Stimulated activated effector memory CD8-positive, alpha-beta T cell treated with anti-CD3 and anti-CD28 coated beads, Interleukin-12 subunit alpha, Interleukin-12 subunit beta, amount 100 ng/mL, for 72 hours (primary cell): Measurements from ENCODE around the gene AGT.
A peak's percentile ranks its signal among the peaks of the same experiment; 100 is the strongest.
"Not testable (repeated sequence)": the region's sequence is repeated elsewhere in the genome, so short reads cannot be mapped to it uniquely, and the experiment has no call there.

Experiments
- ATAC-seq: fragments of 150-1000 bp; cut with Tn5 transposase; 2 replicates; pipeline ENCODE4 v1.10.0; 2021
- DNase-seq, 2 donors: peaks; one replicate each; pipeline ENCODE4 v3.0.0; 2021 to 2022; ENCODE audit warnings: low spot score in 2 of 2
- H3K27ac Mint-ChIP-seq: one replicate; pipeline ENCODE4 v1.8.0; 2022; ENCODE audit warnings: mild to moderate bottlenecking, mixed read lengths
- H3K36me3 Mint-ChIP-seq: one replicate; pipeline ENCODE4 v1.8.0; 2022; ENCODE audit warnings: mild to moderate bottlenecking, mixed read lengths
- H3K4me1 Mint-ChIP-seq: one replicate; pipeline ENCODE4 v1.8.0; 2022; ENCODE audit warnings: mixed read lengths
- H3K4me3 Mint-ChIP-seq: one replicate; pipeline ENCODE4 v1.8.0; 2022; ENCODE audit warnings: mild to moderate bottlenecking, mixed read lengths
- H3K9me3 Mint-ChIP-seq: one replicate; pipeline ENCODE4 v1.8.0; 2022; ENCODE audit warnings: mixed read lengths

The AGT gene

DNA sequence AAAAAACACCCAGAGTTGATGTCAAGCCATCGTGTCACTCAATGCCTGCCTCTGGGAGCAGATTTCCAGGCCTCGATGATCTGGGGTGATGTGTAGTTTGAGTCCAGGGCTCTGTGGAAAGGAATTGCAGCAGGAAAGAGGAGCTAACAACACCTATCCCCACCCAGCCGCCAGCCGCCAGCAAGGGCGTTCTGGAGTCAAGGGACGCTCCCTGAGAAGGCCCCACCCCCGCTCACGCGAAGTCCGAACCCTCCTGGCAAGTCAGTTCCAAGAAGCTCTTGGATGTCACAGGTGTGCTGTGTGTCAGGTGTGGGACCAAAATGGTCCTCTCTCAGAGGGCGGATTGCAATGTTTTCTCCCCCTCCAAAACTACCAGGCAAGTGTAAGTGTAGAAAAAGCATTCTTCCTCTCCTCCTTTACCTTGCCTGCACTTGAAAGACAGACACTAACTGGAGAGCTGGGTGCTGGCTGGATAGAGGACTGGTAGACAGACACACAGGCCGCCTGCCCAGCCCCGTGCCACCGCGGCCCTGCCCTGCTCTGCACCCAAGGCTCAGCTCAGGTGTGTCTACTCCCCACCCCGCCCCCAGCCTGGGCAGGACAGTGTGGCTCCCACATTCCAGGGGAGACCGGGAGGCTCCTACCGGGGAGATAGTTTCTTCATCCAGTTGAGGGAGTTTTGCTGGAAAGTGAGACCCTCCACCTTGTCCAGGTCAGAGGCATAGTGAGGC lies 8.5 kb downstream of the AGT start:
- DNase-seq (no peak), ATAC-seq (no peak)
- no peaks in the 10 kb centered on the region for H3K9me3 Mint-ChIP-seq
- no peak overlapping the region for H3K4me3 Mint-ChIP-seq
- no peak overlapping the region for H3K27ac Mint-ChIP-seq
- H3K4me1 Mint-ChIP-seq: peaks cover 17% of the 10 kb centered on the region
- no peaks in the 10 kb centered on the region for H3K36me3 Mint-ChIP-seq

DNA sequence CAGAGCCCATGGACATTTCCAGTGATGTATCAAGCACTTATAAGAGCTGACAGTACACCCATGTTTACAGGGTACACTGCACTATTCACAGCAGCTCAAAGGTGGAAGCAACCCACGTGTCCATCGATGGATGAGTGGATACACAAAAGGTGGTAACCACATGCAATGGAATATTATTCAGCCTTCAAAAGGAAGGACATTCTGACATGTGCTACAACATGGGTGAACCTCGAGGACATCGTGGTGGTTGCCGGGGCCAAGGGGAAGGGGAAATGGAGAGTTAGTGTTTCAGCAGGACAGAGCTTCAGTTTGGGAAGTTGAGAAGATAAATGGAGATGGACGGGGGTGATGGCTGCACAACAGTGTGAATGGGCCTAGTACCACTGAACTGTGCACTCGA lies 9.1 kb downstream of the AGT start:
- Mint-ChIP-seq H3K4me1 (peaks cover 17% of the 10 kb centered on the region), H3K27ac (no peak overlapping the region), H3K9me3 (no peaks in the 10 kb centered on the region), H3K4me3 (no peak overlapping the region), H3K36me3 (no peaks in the 10 kb centered on the region)
- DNase-seq (no peak), ATAC-seq (no peak)

DNA sequence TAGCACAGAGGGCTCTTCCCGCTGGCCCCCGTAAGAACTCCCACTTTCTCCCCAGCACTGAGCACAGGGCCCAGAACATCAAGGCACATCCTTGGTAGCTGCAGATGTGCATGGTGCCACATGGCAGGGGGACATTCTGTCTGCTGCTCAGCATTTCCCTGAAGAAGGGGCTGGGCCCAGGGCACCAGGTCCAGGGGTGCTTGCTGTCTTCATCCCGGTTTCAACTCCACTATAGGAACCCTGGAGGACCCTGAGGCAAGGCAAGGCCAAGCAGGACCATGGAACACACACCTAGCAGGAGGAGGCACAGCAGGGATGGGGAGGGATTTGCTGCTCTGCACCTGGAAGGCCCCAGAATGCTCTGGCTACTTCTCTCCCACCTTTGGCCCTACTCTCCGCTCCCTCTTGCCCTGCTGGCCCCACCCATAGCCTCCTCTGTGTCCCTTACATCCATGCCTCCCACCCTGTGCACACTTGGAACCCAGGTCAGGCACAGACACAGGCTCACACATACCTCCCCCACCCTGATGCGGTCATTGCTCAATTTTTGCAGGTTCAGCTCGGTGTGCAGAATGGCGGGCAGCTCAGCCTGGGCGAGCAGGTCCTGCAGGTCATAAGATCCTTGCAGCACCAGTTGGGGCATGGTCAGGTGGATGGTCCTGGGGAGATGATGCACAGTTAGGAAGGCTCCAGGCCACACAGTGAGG lies 10.1 kb downstream of the AGT start:
- peaks cover 14% of the 10 kb centered on the region for H3K4me1 Mint-ChIP-seq
- no peaks in the 10 kb centered on the region for H3K36me3 Mint-ChIP-seq
- no peak for DNase-seq
- H3K4me3 Mint-ChIP-seq: no peak overlapping the region
- H3K27ac Mint-ChIP-seq: no peak overlapping the region
- H3K9me3 Mint-ChIP-seq: no peaks in the 10 kb centered on the region
- no peak for ATAC-seq

DNA sequence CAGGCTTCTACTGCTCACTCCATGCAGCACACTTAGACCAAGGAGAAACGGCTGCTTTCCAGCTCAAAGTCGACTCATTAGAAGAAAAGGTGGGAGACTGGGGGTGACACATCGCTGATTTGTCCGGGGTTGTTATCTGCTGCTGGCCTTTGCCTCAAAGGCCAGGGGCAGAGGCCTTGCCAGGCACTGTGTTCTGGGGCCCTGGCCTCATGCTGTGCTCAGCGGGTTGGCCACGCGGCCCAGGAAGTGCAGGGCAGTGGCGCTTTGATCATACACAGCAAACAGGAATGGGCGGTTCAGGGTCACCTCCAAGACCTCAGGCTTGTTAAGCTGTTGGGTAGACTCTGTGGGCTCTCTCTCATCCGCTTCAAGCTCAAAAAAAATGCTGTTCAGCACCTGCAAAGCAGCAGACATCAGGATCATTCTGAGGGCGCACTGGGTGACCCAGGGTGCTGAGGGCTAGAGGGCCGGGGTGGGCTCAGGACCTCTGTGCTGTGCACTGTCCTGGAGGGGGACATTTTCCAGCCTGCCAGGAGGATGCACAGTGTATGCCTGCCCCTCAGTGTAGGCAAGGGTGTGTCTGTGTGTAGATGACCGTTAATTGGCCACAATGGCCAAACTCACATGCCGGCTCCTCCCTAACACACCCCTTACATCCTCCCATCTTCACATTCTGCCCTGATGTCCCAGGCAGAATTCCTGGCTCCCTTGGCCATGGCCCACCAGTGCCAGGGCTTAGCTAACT lies 10.8 kb downstream of the AGT start:
- Mint-ChIP-seq H3K9me3 (no peaks in the 10 kb centered on the region), H3K27ac (no peak overlapping the region), H3K4me3 (no peak overlapping the region), H3K36me3 (no peaks in the 10 kb centered on the region), H3K4me1 (peaks cover 7% of the 10 kb centered on the region)
- no peak for DNase-seq
- peak; percentile 42 for ATAC-seq

DNA sequence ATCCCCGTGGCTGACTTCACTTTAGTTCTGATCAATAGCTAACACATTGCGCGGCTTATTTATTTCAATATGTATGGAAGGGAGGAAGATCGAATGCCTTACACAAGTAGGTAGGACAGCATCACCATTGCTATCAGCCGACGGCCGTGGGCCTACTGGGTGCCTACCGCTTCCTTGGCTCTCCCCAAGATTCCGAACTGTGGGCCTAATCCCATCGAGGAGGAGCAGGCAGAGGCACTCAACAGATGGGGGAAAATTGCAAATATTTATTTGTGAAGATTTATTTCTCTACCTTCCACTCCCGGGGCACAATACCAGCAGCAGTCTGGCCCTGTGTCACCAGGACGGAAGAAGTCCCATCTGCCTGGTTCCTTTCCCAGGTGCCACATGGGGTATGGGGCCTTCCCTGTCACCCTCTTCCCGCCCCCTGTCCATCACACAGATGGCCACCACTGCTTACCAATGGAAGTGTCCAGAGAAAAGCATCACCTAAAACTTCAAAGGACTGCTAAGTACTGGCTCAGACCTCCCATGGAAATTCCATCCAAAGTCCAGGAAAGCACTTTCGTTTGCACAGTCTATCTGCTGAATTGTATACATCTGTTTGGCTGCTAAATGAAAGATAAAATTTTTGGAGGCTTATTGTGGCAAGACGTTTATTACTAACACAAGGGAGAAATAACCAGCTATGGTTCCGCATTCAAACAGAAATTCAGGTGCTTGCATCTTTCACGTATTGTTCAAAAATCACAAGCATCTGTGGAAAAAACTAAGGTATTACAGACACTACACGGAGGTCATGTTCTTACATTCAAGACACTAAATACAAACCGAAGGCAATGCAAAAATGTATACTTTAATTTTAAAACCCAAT lies 11.8 kb downstream of the AGT start:
- H3K4me3 Mint-ChIP-seq: no peak overlapping the region
- no peak for DNase-seq
- H3K4me1 Mint-ChIP-seq: no peaks in the 10 kb centered on the region
- no peak overlapping the region for H3K27ac Mint-ChIP-seq
- H3K9me3 Mint-ChIP-seq: no peaks in the 10 kb centered on the region
- ATAC-seq: no peak
- no peaks in the 10 kb centered on the region for H3K36me3 Mint-ChIP-seq

DNA sequence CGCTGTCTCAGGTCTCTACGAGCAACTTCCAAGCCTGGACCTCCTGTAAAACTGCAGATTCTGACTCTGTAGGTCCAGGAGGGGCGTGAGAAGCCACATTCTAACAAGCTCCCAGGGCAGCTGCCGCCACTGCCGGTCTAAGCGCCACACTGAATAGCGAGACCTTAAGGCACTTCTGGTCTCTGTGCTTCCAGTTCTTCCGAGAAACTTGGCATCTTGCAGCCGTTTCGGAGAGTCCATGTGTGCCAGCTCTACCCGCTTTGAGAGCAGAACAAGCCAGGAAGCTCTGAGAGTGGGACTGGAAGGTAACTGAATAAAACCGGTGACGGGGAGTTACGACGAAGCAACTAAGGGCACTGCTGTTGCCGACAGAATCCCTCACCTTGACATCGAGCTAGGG lies 12.5 kb downstream of the AGT start:
- no peaks in the 10 kb centered on the region for H3K9me3 Mint-ChIP-seq
- DNase-seq (no peak), ATAC-seq (no peak)
- no peak overlapping the region for H3K4me3 Mint-ChIP-seq
- H3K4me1 Mint-ChIP-seq: no peaks in the 10 kb centered on the region
- no peaks in the 10 kb centered on the region for H3K36me3 Mint-ChIP-seq
- H3K27ac Mint-ChIP-seq: no peak overlapping the region

DNA sequence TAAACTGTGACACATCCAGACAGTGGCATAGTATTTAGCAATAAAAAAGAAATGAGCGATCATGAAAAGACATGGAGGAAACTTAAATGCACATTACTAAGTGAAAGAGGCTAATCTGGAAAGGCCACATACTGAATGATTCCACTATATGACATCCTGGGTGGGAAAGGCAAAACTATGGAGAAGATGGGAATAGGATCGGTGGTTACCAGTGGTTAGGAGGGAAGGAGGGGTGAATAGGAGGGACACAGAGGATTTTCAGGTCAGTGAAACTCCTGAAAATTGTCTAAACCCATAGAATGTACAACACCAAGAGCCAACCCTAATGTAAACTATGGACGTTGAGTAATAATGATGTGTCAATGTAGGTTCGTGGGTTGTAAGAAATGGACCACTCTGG lies 13.8 kb downstream of the AGT start:
- no peak for DNase-seq
- no peaks in the 10 kb centered on the region for H3K4me1 Mint-ChIP-seq
- H3K27ac Mint-ChIP-seq: no peak overlapping the region
- H3K4me3 Mint-ChIP-seq: no peak overlapping the region
- no peaks in the 10 kb centered on the region for H3K9me3 Mint-ChIP-seq
- H3K36me3 Mint-ChIP-seq: no peaks in the 10 kb centered on the region
- no peak for ATAC-seq

DNA sequence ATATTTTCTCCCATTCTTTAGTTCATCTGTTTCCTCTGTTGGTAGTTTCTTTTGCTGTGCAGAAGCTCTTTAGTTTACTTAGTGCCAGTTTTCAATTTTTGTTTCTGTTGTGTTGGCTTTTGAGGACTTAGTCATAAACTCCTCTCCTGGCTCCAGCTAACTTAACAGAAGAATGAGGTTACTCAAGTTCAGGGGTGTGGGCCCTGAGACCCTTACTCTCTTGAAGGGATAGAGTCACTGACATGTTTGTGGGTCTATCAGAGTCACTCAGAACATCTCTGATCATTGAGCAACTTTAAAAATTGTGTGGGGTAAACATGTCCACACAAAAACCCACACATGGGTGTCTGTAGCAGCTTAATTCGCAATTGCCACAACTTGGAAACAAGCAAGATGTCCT lies 14.2 kb downstream of the AGT start:
- Mint-ChIP-seq H3K27ac (no peak overlapping the region), H3K4me3 (no peak overlapping the region), H3K9me3 (no peaks in the 10 kb centered on the region), H3K4me1 (peaks cover 1% of the 10 kb centered on the region), H3K36me3 (no peaks in the 10 kb centered on the region)
- ATAC-seq (no peak), DNase-seq (no peak)

DNA sequence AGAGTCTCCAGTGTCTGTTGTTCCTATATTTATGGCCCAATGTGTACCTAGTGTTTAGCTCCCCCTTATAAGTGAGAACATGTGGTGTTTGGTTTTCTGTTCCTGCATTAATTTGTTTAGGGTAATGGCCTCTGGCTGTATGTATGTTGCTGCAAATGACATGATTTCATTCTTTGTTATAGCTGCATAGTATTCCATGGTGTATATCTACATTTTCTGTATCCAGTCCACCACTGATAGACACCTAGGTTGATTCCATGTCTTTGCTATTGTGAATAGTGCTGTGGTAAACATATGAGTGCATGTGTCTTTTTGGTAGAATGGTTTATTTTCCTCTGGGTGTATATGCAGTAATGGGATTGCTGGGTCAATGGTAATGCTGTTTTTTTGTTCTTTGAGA lies 15.0 kb downstream of the AGT start:
- H3K36me3 Mint-ChIP-seq, ATAC-seq, H3K4me3 Mint-ChIP-seq, DNase-seq, H3K27ac Mint-ChIP-seq, H3K4me1 Mint-ChIP-seq, H3K9me3 Mint-ChIP-seq: not testable (repeated sequence)

DNA sequence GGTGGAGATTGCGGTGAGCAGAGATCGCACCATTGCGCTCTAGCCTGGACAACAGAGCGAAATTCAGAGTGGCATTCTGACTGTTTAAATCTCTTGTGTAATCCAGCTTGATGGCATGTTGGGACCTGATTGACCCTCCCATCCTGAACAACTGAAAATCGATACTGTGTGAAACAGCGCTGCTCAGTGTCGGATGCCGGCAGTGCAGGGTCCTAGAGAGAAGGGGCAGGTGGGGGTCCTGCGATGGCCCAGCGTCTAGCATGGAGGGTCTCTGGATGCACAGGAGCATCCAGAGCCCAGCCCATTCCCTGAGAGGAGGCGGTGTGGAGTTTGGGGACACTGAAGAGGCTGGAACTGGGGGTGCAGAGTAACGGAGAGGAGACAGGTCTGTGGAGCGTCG lies 15.8 kb downstream of the AGT start:
- H3K36me3 Mint-ChIP-seq: peaks cover 12% of the 10 kb centered on the region
- ATAC-seq (no peak), DNase-seq (no peak)
- peaks cover 10% of the 10 kb centered on the region for H3K4me1 Mint-ChIP-seq
- no peak overlapping the region for H3K27ac Mint-ChIP-seq
- H3K9me3 Mint-ChIP-seq: no peaks in the 10 kb centered on the region
- no peak overlapping the region for H3K4me3 Mint-ChIP-seq

DNA sequence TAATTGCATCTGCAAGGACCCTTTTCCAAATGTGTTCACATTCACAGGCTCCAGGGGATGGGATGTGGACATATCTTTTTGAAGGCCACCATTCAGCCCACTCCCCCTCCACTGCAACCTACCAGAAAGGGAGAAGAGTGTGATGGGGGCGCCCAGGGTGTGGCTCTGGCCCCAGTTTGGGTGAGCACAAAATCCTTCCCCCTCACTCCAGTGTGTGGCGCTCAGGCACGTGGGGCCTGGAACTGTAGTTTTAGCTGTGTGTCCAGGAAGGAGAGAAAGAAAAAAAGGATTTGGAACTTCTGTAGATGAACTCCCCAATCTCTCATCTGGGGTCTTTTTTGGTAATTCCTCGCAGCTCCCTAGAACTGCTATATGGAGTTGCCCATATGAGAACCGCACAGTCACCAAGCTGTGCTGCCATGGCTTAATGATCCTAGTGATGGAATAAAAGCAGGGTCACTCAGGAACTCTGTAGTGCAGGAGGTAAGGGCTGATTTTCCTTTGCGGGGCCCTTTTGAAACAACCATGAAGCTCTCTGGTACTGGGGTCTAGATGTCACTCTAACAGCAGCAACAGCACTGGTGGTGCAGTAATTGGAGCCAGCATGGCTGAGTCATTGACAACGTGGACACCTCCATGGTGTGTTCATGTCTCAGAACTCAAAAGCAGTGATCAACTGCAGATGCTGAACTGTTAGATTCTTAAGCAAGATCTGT lies 17.0 kb downstream of the AGT start:
- peaks cover 24% of the 10 kb centered on the region for H3K36me3 Mint-ChIP-seq
- no peaks in the 10 kb centered on the region for H3K9me3 Mint-ChIP-seq
- H3K27ac Mint-ChIP-seq: no peak overlapping the region
- DNase-seq: no peak
- ATAC-seq: no peak
- peaks cover 10% of the 10 kb centered on the region for H3K4me1 Mint-ChIP-seq
- H3K4me3 Mint-ChIP-seq: no peak overlapping the region

DNA sequence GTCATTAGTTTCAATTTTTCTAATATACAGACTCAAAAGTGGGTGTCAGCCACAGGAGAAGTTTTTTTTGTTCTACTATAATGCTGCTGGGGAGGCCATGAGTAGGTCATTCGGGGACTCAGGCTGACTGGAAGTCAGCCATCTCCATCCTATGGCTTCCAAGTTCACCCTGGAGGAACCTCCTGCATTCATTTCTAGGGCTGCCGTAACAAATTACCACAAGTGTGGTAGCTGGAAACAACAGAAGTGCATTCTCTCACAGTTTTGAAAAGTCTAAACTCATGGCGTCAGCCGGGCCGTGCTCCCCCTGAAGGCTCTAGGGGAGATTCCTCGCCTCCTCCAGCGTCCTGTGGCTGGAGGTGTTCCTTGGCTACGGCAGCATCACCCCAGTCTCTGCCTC lies 17.7 kb downstream of the AGT start:
- Mint-ChIP-seq H3K4me3 (no peak overlapping the region), H3K36me3 (peaks cover 31% of the 10 kb centered on the region), H3K4me1 (peaks cover 10% of the 10 kb centered on the region), H3K27ac (no peak overlapping the region), H3K9me3 (no peaks in the 10 kb centered on the region)
- no peak for DNase-seq
- no peak for ATAC-seq

DNA sequence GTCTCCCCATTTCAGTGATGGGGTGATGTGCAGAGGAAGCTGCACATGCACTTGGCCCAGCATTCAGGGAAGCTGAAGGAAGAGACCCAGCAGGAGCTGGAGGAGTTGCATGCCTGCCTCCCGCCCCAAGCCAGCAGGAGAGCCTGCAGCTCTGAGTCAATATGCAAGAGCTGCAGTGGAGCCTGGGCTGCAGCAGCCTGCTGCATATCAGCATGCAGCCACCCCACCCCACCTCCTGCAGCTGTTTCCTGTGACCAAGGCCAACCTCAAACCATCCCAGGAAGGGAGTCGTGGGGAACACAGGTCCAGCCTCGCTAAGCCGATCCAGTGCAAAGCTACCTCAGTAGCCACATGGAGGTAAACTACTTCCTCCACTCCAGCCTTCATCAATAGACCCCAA lies 18.9 kb downstream of the AGT start:
- ATAC-seq (no peak), DNase-seq (no peak)
- H3K9me3 Mint-ChIP-seq: no peaks in the 10 kb centered on the region
- H3K27ac Mint-ChIP-seq: no peak overlapping the region
- H3K4me3 Mint-ChIP-seq: no peak overlapping the region
- peaks cover 10% of the 10 kb centered on the region for H3K4me1 Mint-ChIP-seq
- H3K36me3 Mint-ChIP-seq: peaks cover 43% of the 10 kb centered on the region

DNA sequence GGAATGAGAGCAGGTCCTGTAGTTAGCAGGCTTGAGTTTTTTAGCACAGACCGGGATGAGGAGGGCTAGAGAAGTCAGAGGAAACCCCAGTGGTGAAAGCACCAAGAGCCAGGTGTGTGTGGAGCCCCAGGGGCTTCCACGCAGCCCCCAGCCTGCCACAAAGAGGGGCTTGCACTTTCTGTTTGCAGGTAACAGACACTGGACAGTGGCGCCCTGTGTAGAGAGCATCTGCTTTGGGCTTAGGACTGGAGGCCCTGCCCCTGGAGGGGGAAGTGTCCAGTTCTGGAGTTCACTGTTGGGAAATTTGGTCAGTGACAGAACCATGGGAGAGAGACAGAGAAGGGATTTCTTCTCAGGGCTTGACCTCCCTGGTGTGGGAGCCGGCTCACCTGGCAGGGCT lies 19.5 kb downstream of the AGT start:
- no peak for DNase-seq
- H3K36me3 Mint-ChIP-seq: peaks cover 49% of the 10 kb centered on the region
- no peak overlapping the region for H3K4me3 Mint-ChIP-seq
- ATAC-seq: no peak
- H3K27ac Mint-ChIP-seq: peak overlapping the region; percentile 48
- no peaks in the 10 kb centered on the region for H3K9me3 Mint-ChIP-seq
- peaks cover 10% of the 10 kb centered on the region for H3K4me1 Mint-ChIP-seq

DNA sequence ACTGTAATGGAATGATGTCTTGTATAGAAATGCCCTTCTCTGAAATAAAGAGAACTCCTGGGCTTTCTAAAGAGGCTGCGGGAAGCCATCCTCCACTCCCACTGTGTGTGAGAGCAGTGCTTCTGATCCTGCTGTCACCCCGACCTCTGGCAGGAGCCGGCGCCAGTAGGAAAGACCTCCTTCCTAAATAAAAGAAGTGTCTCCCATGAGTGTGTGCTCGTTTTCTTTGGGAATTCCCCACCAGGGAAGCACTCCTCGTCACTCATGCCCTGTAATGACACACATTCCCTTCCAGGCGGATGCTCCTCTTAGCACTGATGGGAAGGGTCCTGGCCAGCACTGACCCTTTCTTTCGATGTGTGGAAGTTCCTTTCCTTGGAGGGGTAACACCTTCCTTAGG lies 20.1 kb downstream of the AGT start:
- H3K4me3 Mint-ChIP-seq: no peak overlapping the region
- H3K27ac Mint-ChIP-seq: peak overlapping the region; percentile 48
- no peak for DNase-seq
- H3K36me3 Mint-ChIP-seq: peaks cover 55% of the 10 kb centered on the region
- H3K9me3 Mint-ChIP-seq: no peaks in the 10 kb centered on the region
- peaks cover 10% of the 10 kb centered on the region for H3K4me1 Mint-ChIP-seq
- no peak for ATAC-seq
